Measurements from ENCODE around the gene ATP8B4. TPM values are rescaled to one million over a fixed set of nuclear protein-coding genes. Genes with fewer than 3 reads are reported as not detected.

ATP8B4 gene
- polyA plus RNA-seq, 1 of the 3 experiments (the other 2 are of a cell fraction), result 0.03 TPM

DNA sequence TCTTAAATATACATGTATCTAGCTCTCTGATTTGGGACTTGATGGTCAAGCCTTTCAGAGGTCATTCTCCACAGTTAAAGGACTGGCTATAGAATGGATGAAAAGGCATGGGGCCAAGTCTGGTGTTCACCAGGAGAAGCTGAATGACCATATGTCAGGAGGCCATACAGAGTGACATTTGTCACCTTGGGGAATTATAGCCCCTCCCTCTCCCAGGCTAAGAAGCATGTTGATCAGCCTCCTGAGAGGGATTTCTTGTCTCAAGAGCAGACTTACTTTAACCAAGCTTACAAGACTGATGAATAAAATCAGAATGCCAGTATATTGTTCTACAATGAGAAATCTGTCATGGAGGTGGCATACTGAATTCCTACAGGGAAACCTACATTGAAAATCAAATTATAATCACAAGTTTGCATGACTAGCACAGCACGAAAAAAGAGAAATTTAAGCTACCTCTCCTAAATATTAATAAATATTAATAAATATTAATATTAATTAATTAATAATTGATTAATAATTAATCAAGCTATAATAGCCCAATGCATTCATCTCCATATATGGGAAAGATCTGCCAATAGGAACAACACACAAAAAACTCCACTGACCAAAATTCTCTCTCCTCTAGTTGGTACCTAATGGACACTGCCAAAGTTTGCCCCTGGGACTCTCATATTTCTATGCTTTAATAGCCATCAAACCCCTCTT is 47.3 kb downstream of the ATP8B4 start (continued):
- no peak for TF ChIP-seq MEF2A (IDR thresholded peaks at IDR 0.05; ENCODE audit: borderline replicate concordance, low read depth)
- TF ChIP-seq ELF1 (IDR thresholded peaks at IDR 0.05), result no peak
- TF ChIP-seq NRF1 (IDR thresholded peaks at IDR 0.05; ENCODE audit: low read depth, low read length), result no peak
- no peak for TF ChIP-seq FOXM1 (IDR thresholded peaks at IDR 0.05; ENCODE audit: low read depth)
- no peak for TF ChIP-seq EP300 (IDR thresholded peaks at IDR 0.05; ENCODE audit: borderline replicate concordance in 1 of 2, low read depth in 1 of 2, low read length in 1 of 2)
- no peak for TF ChIP-seq CHD2 (IDR thresholded peaks at IDR 0.05; ENCODE audit: low read length, partially characterized antibody)
- TF ChIP-seq RXRA (IDR thresholded peaks at IDR 0.05; ENCODE audit: borderline replicate concordance, low read depth), result no peak
- no peak for TF ChIP-seq EZH2phosphoT487 (IDR thresholded peaks at IDR 0.05; ENCODE audit: borderline replicate concordance, low read depth)
- TF ChIP-seq USF1 (IDR thresholded peaks at IDR 0.05; ENCODE audit: borderline replicate concordance, low read depth), result no peak

DNA sequence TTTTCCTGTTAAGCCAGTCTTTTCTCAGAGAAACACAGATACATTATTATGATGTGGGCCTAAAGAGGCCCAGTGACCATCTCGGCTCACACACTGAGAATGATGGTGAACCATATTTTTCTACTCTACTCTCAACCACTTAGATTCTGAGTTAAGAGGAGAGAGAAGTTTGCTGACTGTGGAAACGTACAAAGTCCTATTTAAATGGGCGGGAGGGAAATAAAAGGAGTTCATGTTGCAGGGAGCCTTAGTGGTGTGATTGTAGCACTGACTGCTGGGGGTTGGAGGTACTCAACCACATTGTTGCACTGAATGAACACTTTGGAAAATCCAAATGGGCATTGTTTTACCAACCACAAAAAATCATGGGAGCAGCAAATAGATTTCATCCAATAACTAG is 51.0 kb downstream of the ATP8B4 start:
- CTCF ChIA-PET, result interaction anchor here (1.8 kb wide), 1 partner anchor 16 kb away, joined by 4 read pairs; no protein-coding TSS in a partner anchor
- Histone ChIP-seq H3K4me2 (no peak overlapping the region), H3F3A (replicated peaks; ENCODE audit: insufficient read depth) (no peaks in the 10 kb centered on the region), H3K9me2 (no peaks in the 10 kb centered on the region), H3K9ac (no peak overlapping the region), H3K27me3 (ENCODE audit: insufficient read depth) (no peaks in the 10 kb centered on the region), H3K4me3 (ENCODE audit: low read depth in 2 of 2, low read length in 1 of 2) (no peak overlapping the region), H3K79me2 (ENCODE audit: insufficient read depth) (no peaks in the 10 kb centered on the region), H3K27ac (ENCODE audit: low read depth in 2 of 2, low read length in 1 of 2) (no peak overlapping the region), H3K4me1 (ENCODE audit: control insufficient read depth in 1 of 2, insufficient read depth in 2 of 2, low read depth in 1 of 2, low read length in 1 of 2) (no peaks in the 10 kb centered on the region; a peak in 1 of 4 replicates), H3K9me3 (no peaks in the 10 kb centered on the region), H3K36me3 (replicated peaks in 1 of 2; ENCODE audit: control insufficient read depth in 1 of 2, insufficient read depth in 2 of 2, low read length in 1 of 2) (no peaks in the 10 kb centered on the region), H2AFZ (ENCODE audit: low read depth) (no peak overlapping the region), H4K20me1 (ENCODE audit: insufficient read depth) (no peaks in the 10 kb centered on the region)
- DNase-seq, result no peak
- TF ChIP-seq, protein P1, sequence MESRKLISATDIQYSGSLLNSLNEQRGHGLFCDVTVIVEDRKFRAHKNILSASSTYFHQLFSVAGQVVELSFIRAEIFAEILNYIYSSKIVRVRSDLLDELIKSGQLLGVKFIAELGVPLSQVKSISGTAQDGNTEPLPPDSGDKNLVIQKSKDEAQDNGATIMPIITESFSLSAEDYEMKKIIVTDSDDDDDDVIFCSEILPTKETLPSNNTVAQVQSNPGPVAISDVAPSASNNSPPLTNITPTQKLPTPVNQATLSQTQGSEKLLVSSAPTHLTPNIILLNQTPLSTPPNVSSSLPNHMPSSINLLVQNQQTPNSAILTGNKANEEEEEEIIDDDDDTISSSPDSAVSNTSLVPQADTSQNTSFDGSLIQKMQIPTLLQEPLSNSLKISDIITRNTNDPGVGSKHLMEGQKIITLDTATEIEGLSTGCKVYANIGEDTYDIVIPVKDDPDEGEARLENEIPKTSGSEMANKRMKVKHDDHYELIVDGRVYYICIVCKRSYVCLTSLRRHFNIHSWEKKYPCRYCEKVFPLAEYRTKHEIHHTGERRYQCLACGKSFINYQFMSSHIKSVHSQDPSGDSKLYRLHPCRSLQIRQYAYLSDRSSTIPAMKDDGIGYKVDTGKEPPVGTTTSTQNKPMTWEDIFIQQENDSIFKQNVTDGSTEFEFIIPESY (IDR thresholded peaks at IDR 0.05; ENCODE audit: borderline replicate concordance, low read depth), result no peak
- POLR2A ChIA-PET, result no interaction called here
- WGBS (ENCODE audit: low lambda C conversion rate), result 57% methylated on average over 3 of the region's 3 CpGs

- Histone ChIP-seq H2AFZ (ENCODE audit: low read depth) (no peak overlapping the region), H4K20me1 (ENCODE audit: insufficient read depth) (no peaks in the 10 kb centered on the region), H3K4me3 (ENCODE audit: low read depth in 2 of 2, low read length in 1 of 2) (no peak overlapping the region), H3K79me2 (ENCODE audit: insufficient read depth) (no peaks in the 10 kb centered on the region), H3K27me3 (ENCODE audit: insufficient read depth) (no peaks in the 10 kb centered on the region), H3K9me2 (no peaks in the 10 kb centered on the region), H3K36me3 (replicated peaks in 1 of 2; ENCODE audit: control insufficient read depth in 1 of 2, insufficient read depth in 2 of 2, low read length in 1 of 2) (no peaks in the 10 kb centered on the region), H3F3A (replicated peaks; ENCODE audit: insufficient read depth) (no peaks in the 10 kb centered on the region), H3K4me1 (ENCODE audit: control insufficient read depth in 1 of 2, insufficient read depth in 2 of 2, low read depth in 1 of 2, low read length in 1 of 2) (no peaks in the 10 kb centered on the region; a peak in 1 of 4 replicates), H3K4me2 (no peak overlapping the region), H3K9ac (no peak overlapping the region), H3K9me3 (no peaks in the 10 kb centered on the region), H3K27ac (ENCODE audit: low read depth in 2 of 2, low read length in 1 of 2) (no peak overlapping the region)
- no peak for DNase-seq
- WGBS (ENCODE audit: low lambda C conversion rate), result 15% methylated on average over 1 of the region's 1 CpG
- CTCF ChIA-PET, result interaction anchor here (1.8 kb wide), 1 partner anchor 15 kb away, joined by 4 read pairs; no protein-coding TSS in a partner anchor
- POLR2A ChIA-PET, result no interaction called here
- TF ChIP-seq EZH2phosphoT487 (IDR thresholded peaks at IDR 0.05; ENCODE audit: borderline replicate concordance, low read depth) (no peak), PBX3 (IDR thresholded peaks at IDR 0.05) (no peak), CHD2 (IDR thresholded peaks at IDR 0.05; ENCODE audit: low read length, partially characterized antibody) (no peak), TEAD4 (IDR thresholded peaks at IDR 0.05; ENCODE audit: borderline replicate concordance, insufficient read depth) (no peak), USF1 (IDR thresholded peaks at IDR 0.05; ENCODE audit: borderline replicate concordance, low read depth) (no peak), TAF1 (IDR thresholded peaks at IDR 0.05; ENCODE audit: borderline replicate concordance, low read depth, low read length) (no peak), FOSL2 (IDR thresholded peaks at IDR 0.05; ENCODE audit: borderline replicate concordance, low read depth) (no peak)
- TF ChIP-seq, protein P2, sequence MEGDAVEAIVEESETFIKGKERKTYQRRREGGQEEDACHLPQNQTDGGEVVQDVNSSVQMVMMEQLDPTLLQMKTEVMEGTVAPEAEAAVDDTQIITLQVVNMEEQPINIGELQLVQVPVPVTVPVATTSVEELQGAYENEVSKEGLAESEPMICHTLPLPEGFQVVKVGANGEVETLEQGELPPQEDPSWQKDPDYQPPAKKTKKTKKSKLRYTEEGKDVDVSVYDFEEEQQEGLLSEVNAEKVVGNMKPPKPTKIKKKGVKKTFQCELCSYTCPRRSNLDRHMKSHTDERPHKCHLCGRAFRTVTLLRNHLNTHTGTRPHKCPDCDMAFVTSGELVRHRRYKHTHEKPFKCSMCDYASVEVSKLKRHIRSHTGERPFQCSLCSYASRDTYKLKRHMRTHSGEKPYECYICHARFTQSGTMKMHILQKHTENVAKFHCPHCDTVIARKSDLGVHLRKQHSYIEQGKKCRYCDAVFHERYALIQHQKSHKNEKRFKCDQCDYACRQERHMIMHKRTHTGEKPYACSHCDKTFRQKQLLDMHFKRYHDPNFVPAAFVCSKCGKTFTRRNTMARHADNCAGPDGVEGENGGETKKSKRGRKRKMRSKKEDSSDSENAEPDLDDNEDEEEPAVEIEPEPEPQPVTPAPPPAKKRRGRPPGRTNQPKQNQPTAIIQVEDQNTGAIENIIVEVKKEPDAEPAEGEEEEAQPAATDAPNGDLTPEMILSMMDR (IDR thresholded peaks at IDR 0.05), result no peak
- TF ChIP-seq, protein P3, sequence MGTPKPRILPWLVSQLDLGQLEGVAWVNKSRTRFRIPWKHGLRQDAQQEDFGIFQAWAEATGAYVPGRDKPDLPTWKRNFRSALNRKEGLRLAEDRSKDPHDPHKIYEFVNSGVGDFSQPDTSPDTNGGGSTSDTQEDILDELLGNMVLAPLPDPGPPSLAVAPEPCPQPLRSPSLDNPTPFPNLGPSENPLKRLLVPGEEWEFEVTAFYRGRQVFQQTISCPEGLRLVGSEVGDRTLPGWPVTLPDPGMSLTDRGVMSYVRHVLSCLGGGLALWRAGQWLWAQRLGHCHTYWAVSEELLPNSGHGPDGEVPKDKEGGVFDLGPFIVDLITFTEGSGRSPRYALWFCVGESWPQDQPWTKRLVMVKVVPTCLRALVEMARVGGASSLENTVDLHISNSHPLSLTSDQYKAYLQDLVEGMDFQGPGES (IDR thresholded peaks at IDR 0.05; ENCODE audit: low read depth, low read length), result no peak
Observed at GRCh38 chr15:50067254-50067653, 51.8 kb downstream of the ATP8B4 start.

All from SK-N-SH (cell line).